Stimulated activated CD8-positive, alpha-beta memory T cell treated with anti-CD3 and anti-CD28 coated beads, Interleukin-15, amount 100 ng/mL, for 1 hour (primary cell): Measurements from ENCODE around the gene PHF19.

Experiments
- DNase-seq: peaks from one replicate; pipeline ENCODE4 v3.0.0-alpha.2; 2020; ENCODE audit warnings: low read depth

PHF19 gene

GRCh38 chr9:120876842-120877240, at the start of gene PHF19:
Gene PHF19 (minus strand): TSS chr9:120877188. CDS start chr9:120874741, 2,447 bp downstream.
- no peak for DNase-seq

- no peak for DNase-seq
These were observed 49.5 kb upstream of the PHF19 start, which contains the start of gene TRAF1 for GRCh38 chr9:120926397-120926928. Gene TRAF1 (minus strand): TSS chr9:120926796. CDS start chr9:120926075, 721 bp downstream.

- peak; percentile 71 for DNase-seq
These were observed 48.8 kb upstream of the PHF19 start for GRCh38 chr9:120925535-120926396.

- DNase-seq: no peak
These were observed 47.9 kb upstream of the PHF19 start for GRCh38 chr9:120924698-120925534.

GRCh38 chr9:120923620-120924328, 46.8 kb upstream of the PHF19 start:
- DNase-seq: no peak

GRCh38 chr9:120922404-120923195, 45.6 kb upstream of the PHF19 start:
- DNase-seq: no peak

GRCh38 chr9:120921661-120922181, 44.7 kb upstream of the PHF19 start:
- no peak for DNase-seq

GRCh38 chr9:120920806-120921178, 43.8 kb upstream of the PHF19 start:
- DNase-seq: no peak

GRCh38 chr9:120919843-120920805, 43.1 kb upstream of the PHF19 start:
- no peak for DNase-seq

- DNase-seq: no peak
These were observed 42.2 kb upstream of the PHF19 start for GRCh38 chr9:120918931-120919842.

GRCh38 chr9:120917929-120918762, 41.2 kb upstream of the PHF19 start:
- DNase-seq: no peak

- no peak for DNase-seq
These were observed 40.2 kb upstream of the PHF19 start for GRCh38 chr9:120916991-120917880.

GRCh38 chr9:120916588-120916987, 39.6 kb upstream of the PHF19 start:
- DNase-seq: no peak

GRCh38 chr9:120915854-120916470, 39.0 kb upstream of the PHF19 start:
- DNase-seq: no peak

GRCh38 chr9:120914953-120915352, 38.0 kb upstream of the PHF19 start:
- no peak for DNase-seq

GRCh38 chr9:120914396-120914795, 37.4 kb upstream of the PHF19 start:
- no peak for DNase-seq
